ENCODE data around the gene CACNA1F.

The CACNA1F gene

GRCh38 chrX:49273181-49273727 is 40.1 kb upstream of the CACNA1F start:
- CTCF ChIA-PET = interaction anchor here (1.3 to 1.5 kb wide), 2 partner anchors 10 to 18 kb away, joined by 3 read pairs; no protein-coding TSS in a partner anchor
- H3K4me3 ChIP-seq (ENCODE audit: low read depth, low read length) = no peak overlapping the region
- POLR2A ChIA-PET = no interaction called here
- no peak for TF ChIP-seq CTCF (IDR thresholded peaks at IDR 0.05; ENCODE audit: insufficient read depth, low read length, missing control alignments)
- DNase-seq (ENCODE audit: low read depth, low spot score) = no peak

GRCh38 chrX:49272421-49272820 is 39.3 kb upstream of the CACNA1F start:
- H3K4me3 ChIP-seq (ENCODE audit: low read depth, low read length) = no peak overlapping the region
- ChIA-PET CTCF (interaction anchor here (0.9 to 1.3 kb wide), 2 partner anchors 19 to 80 kb away, joined by 3 read pairs; no protein-coding TSS in a partner anchor), POLR2A (no interaction called here)
- no peak for TF ChIP-seq CTCF (IDR thresholded peaks at IDR 0.05; ENCODE audit: insufficient read depth, low read length, missing control alignments)
- DNase-seq (ENCODE audit: low read depth, low spot score) = no peak

- POLR2A ChIA-PET = no interaction called here
- no peak for DNase-seq (ENCODE audit: low read depth, low spot score)
Observed at GRCh38 chrX:49271341-49271740, 38.2 kb upstream of the CACNA1F start.

GRCh38 chrX:49270249-49270921 is 37.2 kb upstream of the CACNA1F start:
- CTCF ChIA-PET = no interaction called here
- POLR2A ChIA-PET = interaction anchor here (1.4 kb wide), 1 partner anchor 80 kb away, joined by 3 read pairs; no protein-coding TSS in a partner anchor
- no peak for DNase-seq (ENCODE audit: low read depth, low spot score)
- H3K4me3 ChIP-seq (ENCODE audit: low read depth, low read length) = peak overlapping the region; percentile 65
- no peak for TF ChIP-seq CTCF (IDR thresholded peaks at IDR 0.05; ENCODE audit: insufficient read depth, low read length, missing control alignments)

More at GRCh38 chrX:49271341-49271740, 38.2 kb upstream of the CACNA1F start:
- H3K4me3 ChIP-seq (ENCODE audit: low read depth, low read length) = no peak overlapping the region
- CTCF ChIA-PET = no interaction called here
- TF ChIP-seq CTCF (IDR thresholded peaks at IDR 0.05; ENCODE audit: insufficient read depth, low read length, missing control alignments) = no peak

GRCh38 chrX:49269767-49270248 is 36.7 kb upstream of the CACNA1F start, which contains the start of gene PPP1R3F:
Gene PPP1R3F (plus strand): TSS chrX:49269793. CDS start chrX:49269870, 77 bp downstream.
- no peak for DNase-seq (ENCODE audit: low read depth, low spot score)
- POLR2A ChIA-PET = interaction anchor here (1.0 to 1.4 kb wide), 2 partner anchors 35 to 79 kb away, joined by 3 read pairs; partner anchors contain the start of gene CCDC22

More at GRCh38 chrX:49269767-49270248, 36.7 kb upstream of the CACNA1F start, which contains the start of gene PPP1R3F:
- peak within 1 kb of the TSS; percentile 74 for H3K4me3 ChIP-seq (ENCODE audit: low read depth, low read length)
- CTCF ChIA-PET = no interaction called here
- no peak for TF ChIP-seq CTCF (IDR thresholded peaks at IDR 0.05; ENCODE audit: insufficient read depth, low read length, missing control alignments)
